Activated naive CD4-positive, alpha-beta T cell treated with anti-CD3 and anti-CD28 coated beads, Interleukin-2, amount 50 U/mL, for 16 hours (primary cell): Measurements from ENCODE around the gene ATG16L2.
"Not testable (repeated sequence)": the region's sequence is repeated elsewhere in the genome, so short reads cannot be mapped to it uniquely, and the experiment has no call there.

Experiments used
- DNase-seq: peaks from one replicate; pipeline ENCODE4 v3.0.0-alpha.2; 2020

The ATG16L2 gene

DNA sequence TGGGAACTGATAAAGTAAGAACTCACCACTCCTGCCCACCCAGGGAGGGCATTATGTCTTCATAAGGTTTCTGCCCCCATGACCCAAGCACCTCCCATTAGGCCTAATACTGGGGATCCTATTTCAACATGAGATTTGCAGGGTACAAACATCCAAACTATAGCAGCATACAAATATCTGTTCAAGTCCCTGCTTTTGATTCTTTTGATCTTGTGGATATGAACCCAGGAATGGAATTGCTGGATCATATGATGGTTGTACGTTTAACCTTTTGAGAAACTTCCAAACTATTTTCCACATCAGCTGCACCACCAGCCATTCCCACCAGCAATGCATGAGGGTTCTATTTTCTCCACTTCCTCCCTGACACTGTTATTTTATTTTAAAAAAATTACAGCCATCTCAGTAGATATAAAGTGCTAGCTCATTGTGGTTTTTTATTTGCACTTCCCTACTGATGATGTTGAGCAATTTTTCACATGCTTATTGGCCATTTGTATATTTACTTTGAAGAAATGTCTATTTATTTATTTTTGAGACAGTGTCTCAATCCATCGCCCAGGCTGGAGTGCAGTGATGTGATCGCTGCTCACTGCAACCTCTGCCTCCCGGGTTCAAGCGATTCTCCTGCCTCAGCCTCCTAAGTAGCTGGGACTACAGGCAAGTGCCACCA, 7.1 kb upstream of the ATG16L2 start:
- no peak for DNase-seq

DNA sequence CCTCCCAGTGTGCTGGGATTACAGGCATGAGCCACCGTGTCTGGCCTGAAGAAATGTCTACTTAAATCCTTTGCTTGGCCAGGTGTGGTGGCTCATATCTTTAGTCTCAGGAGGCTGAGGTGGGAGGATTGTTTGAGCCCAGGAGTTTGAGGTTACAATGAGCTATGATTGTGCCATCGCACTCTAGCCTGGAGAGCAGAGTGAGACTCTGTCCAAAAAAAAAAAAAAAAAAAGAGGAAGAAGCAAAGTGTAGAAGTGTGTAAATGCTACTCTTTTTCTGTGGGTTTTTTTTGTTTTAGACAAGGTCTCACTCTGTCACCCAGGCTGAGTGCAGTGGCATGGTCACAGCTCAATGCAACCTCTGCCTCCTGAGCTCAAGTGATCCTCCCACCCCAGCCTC, 6.4 kb upstream of the ATG16L2 start:
- DNase-seq: no peak

GRCh38 chr11:72808331-72808798, 5.8 kb upstream of the ATG16L2 start:
- no peak for DNase-seq

GRCh38 chr11:72811686-72812085, 2.5 kb upstream of the ATG16L2 start:
- DNase-seq: not testable (repeated sequence)

DNA sequence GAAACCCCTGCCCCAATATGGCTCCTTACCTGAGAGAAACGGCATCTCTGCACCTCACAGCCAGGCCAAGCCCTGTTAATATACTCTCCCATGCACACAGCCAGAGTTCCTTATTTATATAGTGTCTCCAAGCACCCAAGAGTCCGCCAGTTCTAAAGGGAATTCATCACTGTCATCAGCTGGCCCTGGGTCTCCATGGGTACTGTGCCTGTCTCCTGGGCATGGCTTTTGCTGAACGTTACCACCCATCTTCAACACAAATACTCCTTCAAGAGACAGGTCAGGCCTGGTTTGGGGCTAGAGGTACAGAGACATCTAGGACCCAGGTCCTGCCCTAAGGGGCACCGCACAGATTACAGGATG, 1.6 kb upstream of the ATG16L2 start:
- DNase-seq: no peak

DNA sequence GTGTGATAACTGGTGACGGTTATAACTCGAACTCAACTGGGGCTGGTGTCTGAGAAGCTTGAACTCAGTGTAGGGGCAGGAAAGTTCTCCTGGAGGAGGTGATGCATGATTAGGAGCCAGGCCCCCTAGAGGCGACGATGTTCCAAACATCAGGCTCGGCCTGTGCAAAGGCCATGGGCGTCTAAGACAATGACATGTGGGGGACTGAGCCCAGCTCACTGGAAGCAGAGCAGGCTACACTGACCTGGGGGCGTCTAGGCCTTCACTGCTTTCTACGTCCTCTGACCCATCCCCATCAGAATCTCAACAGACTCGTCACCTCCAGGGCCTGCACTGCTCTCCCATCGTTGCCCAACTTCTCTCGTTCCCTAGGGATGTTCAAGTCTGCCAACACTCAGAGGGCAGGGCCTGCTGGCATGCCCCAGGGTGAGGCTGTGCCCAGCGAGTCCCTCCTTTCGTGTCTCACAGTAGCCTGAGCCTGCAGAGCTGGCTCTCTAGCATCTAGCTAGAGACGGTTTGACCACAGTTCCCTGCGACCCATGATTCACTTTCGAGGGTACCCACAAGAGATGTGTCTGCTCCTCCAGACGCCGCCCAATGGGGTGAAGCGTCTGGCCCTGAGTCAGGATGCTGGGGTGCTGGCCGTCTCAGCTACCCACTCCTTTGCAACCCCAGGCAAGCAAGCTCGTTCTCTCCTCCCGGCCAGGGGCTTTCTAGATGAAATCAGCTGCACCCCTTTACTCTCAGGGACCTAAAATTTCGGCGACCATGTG, 1.1 kb upstream of the ATG16L2 start:
- DNase-seq: peak; percentile 71

DNA sequence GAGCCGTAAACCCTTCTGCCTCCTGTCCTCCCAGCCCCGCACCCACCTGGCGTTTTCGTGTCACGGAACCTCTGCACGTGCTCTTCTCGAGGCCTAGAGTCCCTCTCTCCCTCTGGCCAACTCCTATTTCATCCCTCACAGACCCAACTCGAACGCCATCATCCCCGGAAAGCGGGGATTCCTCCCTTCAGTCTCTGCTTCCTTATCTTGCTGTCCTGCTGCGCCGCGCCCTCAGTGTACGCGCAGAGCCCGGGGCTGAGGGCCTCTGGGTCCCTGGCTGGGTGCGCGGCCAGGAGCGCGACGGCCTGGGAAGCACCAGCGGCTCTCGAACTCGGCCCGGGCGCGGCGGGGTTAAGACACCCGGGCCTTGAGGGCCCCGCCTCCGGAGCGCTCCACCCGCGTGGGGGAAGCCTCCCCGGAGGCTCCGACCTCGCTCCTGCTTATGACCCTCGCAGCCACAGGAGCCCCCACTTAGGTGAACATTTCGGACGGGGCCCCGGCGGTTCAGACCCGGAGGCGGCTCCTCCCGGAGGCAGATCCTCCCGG, 398 bp upstream of the ATG16L2 start:
- peak; percentile 86 for DNase-seq

DNA sequence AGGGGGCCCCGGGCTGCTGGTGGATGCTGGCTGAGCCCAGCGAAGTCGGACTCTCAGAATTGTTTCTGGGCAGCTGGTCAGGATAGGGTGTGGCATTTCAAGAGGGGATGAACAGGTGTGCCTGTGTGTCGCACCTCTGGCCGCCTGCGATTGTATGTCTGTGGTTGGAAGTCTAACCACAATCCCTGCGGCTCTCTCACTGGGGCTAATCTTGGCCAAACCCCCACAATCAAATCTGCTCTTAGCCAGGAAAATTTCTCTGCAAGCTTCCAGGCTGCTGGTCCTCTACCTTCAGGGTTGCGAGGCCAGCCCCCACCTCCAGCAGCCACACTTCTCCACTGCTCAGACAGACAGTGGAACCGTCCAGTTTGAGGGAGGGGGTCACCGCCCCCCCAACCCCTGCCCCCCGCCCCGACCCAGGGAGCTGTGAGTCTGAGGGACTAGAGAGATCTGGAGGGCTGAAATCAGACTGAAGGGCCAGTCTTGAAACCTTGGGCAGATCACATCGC, 953 bp downstream of the ATG16L2 start:
- no peak for DNase-seq

GRCh38 chr11:72816404-72816990, 2.3 kb downstream of the ATG16L2 start:
- no peak for DNase-seq

DNA sequence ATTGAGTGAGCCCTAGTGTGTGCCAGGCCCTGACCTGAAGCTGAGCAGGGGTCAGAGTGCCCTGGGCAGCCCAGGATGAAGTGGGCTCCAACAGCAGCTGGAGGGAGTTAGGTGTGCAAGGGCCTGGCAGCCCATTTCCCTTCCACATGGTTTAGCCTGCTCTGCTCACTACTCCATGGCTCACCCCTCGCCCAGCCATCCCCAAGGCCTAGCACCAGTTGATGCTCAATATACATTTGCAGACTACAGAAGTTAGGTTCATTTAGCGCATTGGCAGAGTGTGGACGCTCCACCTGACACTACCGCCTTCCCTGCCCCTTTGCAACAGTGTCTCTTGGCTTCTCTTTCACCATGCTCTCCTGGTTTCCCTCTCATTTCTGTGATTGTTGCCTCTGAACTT, 3.8 kb downstream of the ATG16L2 start:
- DNase-seq: no peak

DNA sequence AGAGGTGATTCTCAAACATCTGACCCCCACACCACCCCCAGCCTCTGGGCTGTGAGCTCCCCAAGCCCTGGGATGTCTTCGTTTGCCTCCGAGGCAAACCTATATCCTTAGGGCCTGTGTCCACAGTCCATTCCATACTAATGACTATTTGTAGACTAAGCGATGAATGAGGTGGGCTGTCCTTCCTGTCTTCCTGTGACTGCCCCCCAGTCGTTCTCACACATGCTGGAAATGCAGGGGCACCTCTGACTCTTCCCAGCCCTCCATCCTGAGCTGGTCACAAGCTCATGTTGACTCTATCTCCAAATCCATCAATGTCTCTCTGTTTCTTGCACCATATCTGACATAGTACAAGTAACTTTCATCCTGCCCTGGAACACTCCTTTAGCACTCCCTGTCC, 4.8 kb downstream of the ATG16L2 start:
- no peak for DNase-seq

GRCh38 chr11:72820439-72821139, 6.4 kb downstream of the ATG16L2 start:
- no peak for DNase-seq

DNA sequence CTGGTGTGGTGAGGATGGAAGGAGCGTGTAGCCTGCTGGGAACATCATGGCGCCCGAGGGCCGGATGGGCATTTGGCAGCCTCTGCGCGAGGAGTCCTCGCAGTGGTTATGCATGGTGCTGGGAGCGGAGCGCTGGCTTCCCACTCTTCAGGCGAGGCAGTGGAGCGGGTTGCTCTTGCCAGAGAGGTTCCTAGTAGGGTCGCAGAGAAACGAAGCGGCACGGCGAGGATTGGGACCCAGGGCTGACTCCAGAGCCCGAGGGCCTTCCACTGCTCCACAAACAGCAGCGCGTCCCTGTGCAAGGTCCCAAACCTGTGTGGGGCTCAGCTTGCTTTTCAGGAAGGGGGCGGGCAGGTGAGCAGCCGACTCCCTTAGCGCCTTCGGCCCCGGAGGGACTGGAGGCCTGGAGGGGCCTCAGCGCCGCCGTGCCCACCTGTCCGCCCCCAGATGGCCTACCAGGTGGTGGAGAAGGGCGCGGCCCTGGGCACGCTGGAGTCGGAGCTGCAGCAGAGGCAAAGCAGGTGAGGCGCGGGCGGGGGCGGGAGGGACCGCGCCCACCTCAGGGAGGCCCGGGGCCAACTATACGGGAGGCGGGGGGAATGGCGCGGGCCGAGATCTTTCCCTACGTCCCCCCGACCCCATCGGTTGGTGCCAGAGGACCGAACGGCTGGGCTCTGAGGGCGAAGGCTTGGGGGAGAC, 7.2 kb downstream of the ATG16L2 start:
- DNase-seq: no peak

DNA sequence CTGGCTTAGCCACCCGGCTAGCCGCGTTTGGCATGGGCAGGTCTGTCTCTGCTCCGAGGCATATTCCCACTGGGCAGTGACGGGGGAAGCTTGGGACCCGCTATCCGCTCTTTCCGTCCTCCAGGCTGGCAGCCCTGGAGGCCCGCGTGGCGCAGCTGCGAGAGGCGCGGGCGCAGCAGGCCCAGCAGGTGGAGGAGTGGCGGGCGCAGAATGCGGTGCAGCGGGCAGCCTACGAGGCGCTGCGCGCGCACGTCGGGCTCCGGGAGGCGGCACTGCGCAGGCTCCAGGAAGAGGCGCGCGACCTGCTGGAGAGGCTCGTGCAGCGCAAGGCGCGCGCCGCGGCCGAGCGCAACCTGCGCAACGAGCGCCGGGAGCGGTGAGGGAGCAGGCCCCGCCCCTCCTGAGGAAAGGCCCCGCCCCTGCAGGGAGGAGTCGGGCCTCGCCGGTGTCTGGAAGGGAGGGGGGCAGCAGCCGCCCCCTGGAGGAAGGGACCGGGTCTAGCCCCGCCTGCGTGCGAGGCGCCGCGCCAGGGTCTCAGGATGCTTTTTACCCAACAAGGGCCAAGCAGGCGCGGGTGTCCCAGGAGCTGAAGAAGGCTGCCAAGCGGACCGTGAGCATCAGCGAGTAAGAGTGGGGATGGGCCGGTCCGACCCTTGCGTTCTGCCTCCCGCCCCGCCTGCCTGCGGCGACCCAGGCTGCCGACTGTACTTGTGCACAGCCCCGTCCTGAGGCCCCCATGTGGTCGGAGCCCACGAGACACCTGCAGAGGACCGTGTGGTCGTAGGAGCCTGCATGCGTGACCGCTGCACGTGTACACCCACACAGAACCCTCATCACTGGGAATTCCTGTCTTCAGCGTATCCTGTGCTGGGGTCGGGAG, 7.9 kb downstream of the ATG16L2 start:
- peak; percentile 90 for DNase-seq

DNA sequence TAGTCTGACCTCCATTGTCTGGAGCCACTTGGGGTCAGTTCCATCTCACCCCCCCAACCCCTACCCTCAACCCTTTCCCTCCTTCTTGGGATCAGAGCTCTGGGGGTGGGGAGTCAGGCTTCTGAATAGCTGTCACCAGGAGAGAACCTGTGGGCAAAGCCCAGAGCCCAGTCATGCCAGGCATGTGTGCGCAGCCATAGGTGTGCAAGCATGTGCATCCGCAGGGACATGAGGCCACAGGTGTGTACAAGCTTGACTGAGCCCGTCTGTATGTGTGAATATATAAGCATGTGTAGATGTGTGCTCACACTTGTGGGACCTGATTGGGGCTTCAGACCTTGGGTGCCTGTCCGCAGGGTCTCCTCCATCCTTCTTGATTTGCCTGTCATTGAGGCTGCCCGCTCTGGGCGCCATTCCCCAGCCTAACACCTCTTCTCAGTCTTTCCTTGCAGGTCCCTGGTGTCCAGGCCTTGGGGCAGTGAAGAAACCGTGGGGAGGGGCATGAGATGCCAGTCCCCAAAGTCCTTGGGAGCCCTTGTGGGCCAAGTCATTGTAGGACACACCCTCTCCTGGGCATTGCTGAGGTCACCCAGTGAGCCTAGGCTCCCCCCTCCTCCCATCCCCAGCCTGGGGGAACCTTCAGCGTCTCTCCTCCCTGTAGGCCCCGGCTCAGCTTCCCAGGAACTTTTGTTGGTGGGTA, 9.0 kb downstream of the ATG16L2 start:
- DNase-seq: no peak

GRCh38 chr11:72824020-72824419, 9.8 kb downstream of the ATG16L2 start:
- DNase-seq: no peak

DNA sequence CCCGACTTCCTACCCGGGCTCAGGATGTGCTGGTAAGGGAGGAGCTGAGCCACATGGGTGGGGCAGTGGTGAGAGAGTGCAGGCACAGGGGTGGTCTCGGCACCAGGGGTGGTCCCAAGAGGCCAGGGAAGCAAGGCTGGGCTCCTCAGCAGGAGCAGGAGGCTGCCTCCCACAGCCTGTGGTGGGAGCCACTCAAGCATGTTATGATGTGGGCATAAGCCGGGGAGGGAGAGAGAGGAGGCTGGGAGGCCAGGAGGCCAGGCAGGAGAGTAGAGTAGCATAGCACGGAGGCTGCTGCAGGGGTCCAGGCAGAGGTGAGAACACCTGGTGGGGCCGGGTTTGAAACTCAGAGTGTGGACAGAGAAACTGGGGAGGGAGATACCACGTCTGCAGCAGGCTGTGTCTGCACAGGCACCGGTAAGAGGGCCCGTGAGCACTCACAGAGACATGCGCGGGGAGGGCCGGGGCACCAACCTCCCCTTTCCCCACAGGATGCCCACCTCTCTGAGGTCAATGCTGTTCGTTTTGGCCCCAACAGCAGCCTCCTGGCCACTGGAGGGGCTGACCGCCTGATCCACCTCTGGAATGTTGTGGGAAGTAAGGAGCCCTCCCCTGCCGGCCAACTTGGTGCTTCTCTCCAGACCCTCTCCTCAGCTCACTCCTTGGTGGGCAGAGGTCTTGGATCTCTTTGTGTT, 10.7 kb downstream of the ATG16L2 start:
- DNase-seq: no peak

GRCh38 chr11:72825661-72826060, 11.4 kb downstream of the ATG16L2 start:
- no peak for DNase-seq

DNA sequence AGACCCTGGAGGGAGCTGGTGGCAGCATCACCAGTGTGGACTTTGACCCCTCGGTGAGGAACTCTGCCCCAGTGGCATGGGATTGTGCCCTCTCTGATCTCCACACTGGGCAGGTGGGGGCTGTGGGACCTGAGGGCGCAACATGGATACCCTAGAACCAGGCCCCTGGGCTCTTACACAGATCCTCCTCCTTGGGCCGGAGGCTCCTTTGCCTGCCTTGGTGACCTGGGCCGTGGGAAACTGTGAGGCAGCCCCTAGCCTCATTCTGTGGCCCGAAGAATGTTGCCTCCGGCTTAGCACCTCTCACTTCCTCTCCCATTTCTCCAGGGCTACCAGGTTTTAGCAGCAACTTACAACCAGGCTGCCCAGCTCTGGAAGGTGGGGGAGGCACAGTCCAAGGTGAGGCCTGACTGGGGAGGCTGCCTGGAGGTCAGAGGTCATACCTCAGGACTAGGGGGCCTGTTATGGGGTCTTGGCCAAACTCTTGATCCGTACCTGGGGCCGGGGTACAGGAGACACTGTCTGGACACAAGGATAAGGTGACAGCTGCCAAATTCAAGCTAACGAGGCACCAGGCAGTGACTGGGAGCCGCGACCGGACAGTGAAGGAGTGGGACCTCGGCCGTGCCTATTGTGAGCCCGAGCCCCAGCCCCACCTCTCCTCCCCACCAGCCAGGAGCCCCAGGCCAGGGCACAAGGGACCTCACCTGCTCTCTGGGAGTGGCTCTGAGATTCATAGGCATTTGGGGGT, 12.2 kb downstream of the ATG16L2 start:
- no peak for DNase-seq
